CD4-positive, alpha-beta T cell (primary cell): ENCODE measurements around the gene PPP6R2. TPM values are rescaled to one million over a fixed set of nuclear protein-coding genes. Genes with fewer than 3 reads are reported as not detected.

Experiments
- ATAC-seq: fragments of 200-7000 bp; cut with Tn5 transposase; one replicate; pipeline ENCODE4 v1.10.0; 2022; ENCODE audit warnings: mild to moderate bottlenecking; ENCODE audit not compliant: poor library complexity
- CTCF ChIA-PET: fragments of 350-600 bp; sonication (Branson Sonifier 250); formaldehyde crosslinking; loops from one replicate; lab custom pipeline; 2021; ENCODE audit warnings: antibody characterized with exemption, inconsistent platforms; lab: Charles Lee
- POLR2A ChIA-PET: fragments of 350-600 bp; sonication (Branson Sonifier 250); formaldehyde crosslinking; loops from one replicate; lab custom pipeline; 2021; ENCODE audit warnings: antibody characterized with exemption, inconsistent platforms; lab: Charles Lee
- DNase-seq, 14 experiments: peaks; one replicate each; pipeline ENCODE4 v3.0.0-alpha.2; 2013 to 2020; ENCODE audit warnings: mixed read lengths in 2 of 14
- H3K27ac ChIP-seq, 2 donors: one replicate each; pipeline versions ENCODE4 v1.5.1 to v1.7.0; 2013; ENCODE audit warnings: low read length in 2 of 2, low read depth in 1 of 2, mild to moderate bottlenecking in 1 of 2
- H3K27me3 ChIP-seq, 2 experiments: 1 replicate in 1 of 2; 2 replicates in 1 of 2; pipeline versions ENCODE4 v1.6.1 to v1.7.0; 2013; ENCODE audit warnings: low read length in 2 of 2, control low read depth in 1 of 2, mild to moderate bottlenecking in 1 of 2, moderate library complexity in 1 of 2; ENCODE audit not compliant: insufficient read depth in 2 of 2, control insufficient read depth in 1 of 2
- H3K36me3 ChIP-seq: one replicate; pipeline ENCODE4 v1.6.1; 2013; ENCODE audit warnings: low read length, control low read depth; ENCODE audit not compliant: insufficient read depth
- H3K4me1 ChIP-seq: one replicate; pipeline ENCODE4 v1.6.1; 2013; ENCODE audit warnings: low read length, control low read depth; ENCODE audit not compliant: insufficient read depth
- H3K4me3 ChIP-seq: one replicate; pipeline ENCODE4 v1.5.1; 2013; ENCODE audit warnings: mild to moderate bottlenecking, low read length, moderate library complexity
- H3K9me3 ChIP-seq, 2 experiments: 1 replicate in 1 of 2; 2 replicates in 1 of 2; pipeline versions ENCODE4 v1.6.1 to v1.7.0; 2013; ENCODE audit warnings: low read length in 2 of 2, mild to moderate bottlenecking in 2 of 2, control low read depth in 1 of 2, moderate library complexity in 1 of 2; ENCODE audit not compliant: control insufficient read depth in 1 of 2, insufficient read depth in 1 of 2
- H3K27ac Mint-ChIP-seq: one replicate; pipeline ENCODE4 v1.8.0; 2020; ENCODE audit warnings: mixed read lengths
- H3K27me3 Mint-ChIP-seq: one replicate; pipeline ENCODE4 v1.8.0; 2021; ENCODE audit warnings: mixed read lengths
- H3K36me3 Mint-ChIP-seq: one replicate; pipeline ENCODE4 v1.8.0; 2021; ENCODE audit warnings: low read depth, mixed read lengths
- H3K4me1 Mint-ChIP-seq: one replicate; pipeline ENCODE4 v1.8.0; 2021; ENCODE audit warnings: low read depth, mixed read lengths
- H3K4me3 Mint-ChIP-seq: one replicate; pipeline ENCODE4 v1.8.0; 2020; ENCODE audit warnings: mild to moderate bottlenecking, mixed read lengths
- H3K9me3 Mint-ChIP-seq: one replicate; pipeline ENCODE4 v1.8.0; 2020; ENCODE audit warnings: mixed read lengths
- intact Hi-C, 2 experiments: fragments of 100-400 bp; cut with DNase I in 1 of 2; cut with micrococcal nuclease in 1 of 2; formaldehyde crosslinking; loops; one replicate each; pipeline versions ENCODE4 v1.15.1 to v1.9.0; 2023 to 2025; cut with DNase I, micrococcal nuclease
- total RNA-seq, 174 experiments: library from RNA in 2 of 174; stranded (reverse) in 2 of 174; gene quantifications; one replicate each; pipeline ENCODE4 v1.2.3 and lab custom pipeline; 2021 to 2026
- TF ChIP-seq, protein P1 (sequence below): fragments of 200-600 bp; IDR thresholded peaks from one replicate; pipeline ENCODE4 v1.8.0; 2022; ENCODE audit warnings: antibody characterized with exemption, mild to moderate bottlenecking

Gene PPP6R2
- total RNA-seq, 2 experiments from 2014 or later = 47.1 to 48.0 TPM

DNA sequence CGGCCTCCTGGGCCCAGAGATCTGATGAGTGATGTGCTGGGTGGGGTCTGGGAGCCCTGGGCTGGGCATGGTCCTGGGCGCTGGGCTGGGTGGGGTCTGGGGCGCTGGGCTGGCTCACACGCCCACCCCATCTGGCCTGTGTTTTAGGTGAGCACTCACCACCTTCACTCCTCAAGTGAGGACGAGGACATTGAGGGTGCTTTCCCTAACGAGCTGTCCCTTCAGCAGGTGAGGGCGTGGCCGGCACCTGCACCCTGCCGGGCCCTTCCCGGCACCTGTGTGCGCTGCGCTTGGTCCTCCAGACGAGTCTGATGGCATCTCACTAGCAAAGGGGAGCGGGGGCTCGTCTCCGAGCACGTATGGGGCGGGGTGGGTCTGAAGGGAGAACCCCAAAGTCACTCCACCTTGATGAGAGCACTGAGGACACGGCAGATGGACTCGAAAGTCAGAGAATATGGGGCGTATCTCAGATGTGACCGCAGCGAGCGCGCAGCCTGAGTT lies 93.8 kb downstream of the PPP6R2 start:
- H3K27ac Mint-ChIP-seq = no peak overlapping the region
- no peaks in the 10 kb centered on the region for H3K4me1 ChIP-seq
- H3K9me3 ChIP-seq = no peaks in the 10 kb centered on the region
- H3K4me1 Mint-ChIP-seq = no peaks in the 10 kb centered on the region
- POLR2A ChIA-PET = no interaction called here
- no peak overlapping the region for H3K4me3 ChIP-seq
- no peak for ATAC-seq
- no peaks in the 10 kb centered on the region for H3K9me3 Mint-ChIP-seq
- TF ChIP-seq, protein P1, sequence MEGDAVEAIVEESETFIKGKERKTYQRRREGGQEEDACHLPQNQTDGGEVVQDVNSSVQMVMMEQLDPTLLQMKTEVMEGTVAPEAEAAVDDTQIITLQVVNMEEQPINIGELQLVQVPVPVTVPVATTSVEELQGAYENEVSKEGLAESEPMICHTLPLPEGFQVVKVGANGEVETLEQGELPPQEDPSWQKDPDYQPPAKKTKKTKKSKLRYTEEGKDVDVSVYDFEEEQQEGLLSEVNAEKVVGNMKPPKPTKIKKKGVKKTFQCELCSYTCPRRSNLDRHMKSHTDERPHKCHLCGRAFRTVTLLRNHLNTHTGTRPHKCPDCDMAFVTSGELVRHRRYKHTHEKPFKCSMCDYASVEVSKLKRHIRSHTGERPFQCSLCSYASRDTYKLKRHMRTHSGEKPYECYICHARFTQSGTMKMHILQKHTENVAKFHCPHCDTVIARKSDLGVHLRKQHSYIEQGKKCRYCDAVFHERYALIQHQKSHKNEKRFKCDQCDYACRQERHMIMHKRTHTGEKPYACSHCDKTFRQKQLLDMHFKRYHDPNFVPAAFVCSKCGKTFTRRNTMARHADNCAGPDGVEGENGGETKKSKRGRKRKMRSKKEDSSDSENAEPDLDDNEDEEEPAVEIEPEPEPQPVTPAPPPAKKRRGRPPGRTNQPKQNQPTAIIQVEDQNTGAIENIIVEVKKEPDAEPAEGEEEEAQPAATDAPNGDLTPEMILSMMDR = no peak
- CTCF ChIA-PET = no interaction called here
- no peak overlapping the region for H3K27ac ChIP-seq
- H3K36me3 ChIP-seq = peaks cover 72% of the 10 kb centered on the region
- peaks cover 20% of the 10 kb centered on the region for H3K36me3 Mint-ChIP-seq
- intact Hi-C loops = no loop called here
- H3K27me3 ChIP-seq = no peaks in the 10 kb centered on the region
- no peaks in the 10 kb centered on the region for H3K27me3 Mint-ChIP-seq
- DNase-seq = peak in 1 of 14 experiments; percentile 16
- no peak overlapping the region for H3K4me3 Mint-ChIP-seq

DNA sequence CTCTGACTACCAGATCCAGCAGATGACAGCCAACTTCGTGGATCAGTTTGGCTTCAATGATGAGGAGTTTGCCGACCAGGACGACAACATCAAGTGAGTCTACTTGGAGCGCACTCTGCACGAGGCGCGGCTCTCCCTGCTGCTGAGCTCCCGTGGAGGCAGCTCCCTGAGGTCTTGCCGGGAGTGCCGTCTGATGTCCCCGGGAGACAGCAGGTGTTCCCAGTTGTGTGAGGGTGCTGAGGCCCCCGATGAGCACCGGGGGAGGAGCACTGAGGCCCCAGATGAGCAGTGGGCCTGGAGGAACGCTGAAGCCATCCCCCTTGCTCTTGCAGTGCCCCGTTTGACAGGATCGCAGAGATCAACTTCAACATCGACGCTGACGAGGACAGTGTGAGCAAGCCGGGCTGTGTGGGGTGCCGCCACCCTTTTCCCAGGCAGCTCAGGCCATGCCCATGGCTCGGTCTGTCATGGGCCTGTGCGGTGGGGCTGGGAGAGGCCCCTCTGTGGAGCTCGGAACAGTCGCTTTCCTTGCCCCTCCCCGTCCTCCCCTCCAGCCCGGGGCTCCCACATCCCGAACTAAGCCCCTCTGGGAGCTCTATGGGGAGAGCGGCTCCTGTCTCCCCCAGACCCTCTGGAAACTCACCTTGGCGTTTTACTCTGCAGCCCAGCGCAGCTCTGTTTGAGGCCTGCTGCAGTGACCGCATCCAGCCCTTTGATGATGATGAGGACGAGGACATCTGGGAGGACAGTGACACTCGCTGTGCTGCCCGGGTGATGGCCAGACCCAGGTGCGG lies 94.6 kb downstream of the PPP6R2 start:
- no peaks in the 10 kb centered on the region for H3K4me1 ChIP-seq
- no peaks in the 10 kb centered on the region for H3K4me1 Mint-ChIP-seq
- H3K27ac ChIP-seq = no peak overlapping the region
- TF ChIP-seq, protein P1 = no peak
- H3K27ac Mint-ChIP-seq = no peak overlapping the region
- ATAC-seq (no peak), DNase-seq (peak in 1 of 14 experiments; percentile 13)
- H3K36me3 ChIP-seq = peaks cover 64% of the 10 kb centered on the region
- POLR2A ChIA-PET = no interaction called here
- H3K4me3 Mint-ChIP-seq = no peak overlapping the region
- intact Hi-C loops = no loop called here
- peaks cover 23% of the 10 kb centered on the region for H3K36me3 Mint-ChIP-seq
- no peaks in the 10 kb centered on the region for H3K9me3 Mint-ChIP-seq
- CTCF ChIA-PET = no interaction called here
- H3K27me3 ChIP-seq = no peaks in the 10 kb centered on the region
- no peaks in the 10 kb centered on the region for H3K27me3 Mint-ChIP-seq
- H3K9me3 ChIP-seq = no peaks in the 10 kb centered on the region
- no peak overlapping the region for H3K4me3 ChIP-seq

DNA sequence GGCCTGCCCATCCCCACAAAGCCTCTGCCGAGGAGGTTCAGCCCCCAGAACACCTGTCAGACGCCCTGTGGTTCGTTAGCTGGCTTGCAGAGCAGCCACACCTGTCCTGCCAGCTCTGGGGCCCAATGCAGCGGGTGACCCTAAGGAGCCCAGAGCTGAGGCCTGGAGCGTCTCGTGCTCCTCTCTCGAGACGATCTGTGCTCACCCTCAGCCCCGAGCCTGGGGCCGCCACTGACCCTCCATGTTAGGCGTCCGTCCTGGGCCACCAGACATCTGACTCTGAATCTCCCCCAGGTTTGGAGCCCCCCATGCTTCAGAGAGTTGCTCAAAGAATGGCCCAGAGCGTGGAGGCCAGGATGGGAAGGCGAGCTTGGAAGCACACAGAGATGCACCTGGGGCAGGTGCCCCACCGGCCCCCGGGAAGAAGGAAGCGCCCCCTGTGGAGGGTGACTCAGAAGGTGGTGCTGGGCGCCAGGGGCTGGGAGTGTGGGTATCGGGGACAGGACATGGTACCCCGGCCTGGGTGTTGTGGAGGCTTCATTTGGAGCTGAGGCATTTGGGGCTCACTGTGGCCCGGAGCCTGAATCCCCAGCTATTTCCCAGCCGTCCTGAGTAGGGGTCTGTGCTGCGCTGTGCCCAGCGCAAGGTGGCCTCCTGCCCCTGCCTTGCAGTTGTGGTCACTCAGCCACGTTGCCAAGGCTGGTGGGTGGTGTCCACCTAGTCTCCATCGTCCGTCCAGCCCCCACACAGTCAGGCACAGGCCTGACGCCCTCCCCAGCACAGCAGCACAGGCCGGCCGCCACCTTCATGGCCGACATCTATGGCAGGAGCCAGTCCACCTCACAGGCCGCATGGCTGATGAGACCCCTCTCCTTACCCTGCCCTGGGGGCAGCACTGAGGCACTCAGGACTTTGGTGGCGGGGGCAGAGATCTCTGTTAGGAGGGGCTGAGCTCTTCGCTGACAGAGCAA lies 95.5 kb downstream of the PPP6R2 start:
- H3K27me3 ChIP-seq = no peaks in the 10 kb centered on the region
- POLR2A ChIA-PET = no interaction called here
- DNase-seq = peak in 1 of 14 experiments; percentile 19
- intact Hi-C loops = no loop called here
- CTCF ChIA-PET = interaction anchor here (0.6 to 1.2 kb wide), 2 partner anchors 61 to 182 kb away, joined by 4 read pairs; no protein-coding TSS in a partner anchor
- no peak overlapping the region for H3K27ac ChIP-seq
- Mint-ChIP-seq H3K4me1 (no peaks in the 10 kb centered on the region), H3K4me3 (no peak overlapping the region), H3K9me3 (no peaks in the 10 kb centered on the region), H3K27me3 (no peaks in the 10 kb centered on the region), H3K27ac (no peak overlapping the region), H3K36me3 (peaks cover 31% of the 10 kb centered on the region)
- ATAC-seq = no peak
- peaks cover 3% of the 10 kb centered on the region for H3K4me1 ChIP-seq
- TF ChIP-seq, protein P1 = no peak
- H3K4me3 ChIP-seq = no peak overlapping the region
- peaks cover 62% of the 10 kb centered on the region for H3K36me3 ChIP-seq
- H3K9me3 ChIP-seq = no peaks in the 10 kb centered on the region
